ENCODE results near the gene DUSP28.

GRCh38 chr2:240524963-240525718 is 35.0 kb upstream of the DUSP28 start:
- TF ChIP-seq, protein P1, sequence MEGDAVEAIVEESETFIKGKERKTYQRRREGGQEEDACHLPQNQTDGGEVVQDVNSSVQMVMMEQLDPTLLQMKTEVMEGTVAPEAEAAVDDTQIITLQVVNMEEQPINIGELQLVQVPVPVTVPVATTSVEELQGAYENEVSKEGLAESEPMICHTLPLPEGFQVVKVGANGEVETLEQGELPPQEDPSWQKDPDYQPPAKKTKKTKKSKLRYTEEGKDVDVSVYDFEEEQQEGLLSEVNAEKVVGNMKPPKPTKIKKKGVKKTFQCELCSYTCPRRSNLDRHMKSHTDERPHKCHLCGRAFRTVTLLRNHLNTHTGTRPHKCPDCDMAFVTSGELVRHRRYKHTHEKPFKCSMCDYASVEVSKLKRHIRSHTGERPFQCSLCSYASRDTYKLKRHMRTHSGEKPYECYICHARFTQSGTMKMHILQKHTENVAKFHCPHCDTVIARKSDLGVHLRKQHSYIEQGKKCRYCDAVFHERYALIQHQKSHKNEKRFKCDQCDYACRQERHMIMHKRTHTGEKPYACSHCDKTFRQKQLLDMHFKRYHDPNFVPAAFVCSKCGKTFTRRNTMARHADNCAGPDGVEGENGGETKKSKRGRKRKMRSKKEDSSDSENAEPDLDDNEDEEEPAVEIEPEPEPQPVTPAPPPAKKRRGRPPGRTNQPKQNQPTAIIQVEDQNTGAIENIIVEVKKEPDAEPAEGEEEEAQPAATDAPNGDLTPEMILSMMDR (IDR thresholded peaks at IDR 0.05): no peak
- TF ChIP-seq POLR2A (IDR thresholded peaks at IDR 0.05) (no peak), POLR2AphosphoS5 (IDR thresholded peaks at IDR 0.05) (no peak)

Measured in gastroesophageal sphincter (tissue), 3 donors.